HepG2 (cell line): ENCODE results near the gene CHEK1. TPM values are rescaled to one million over a fixed set of nuclear protein-coding genes. Genes with fewer than 3 reads are reported as not detected.

Experiments
- ATAC-seq: fragments of 200-7000 bp; cut with Tn5 transposase; 3 replicates; pipeline ENCODE4 v1.9.1; 2020; ENCODE audit warnings: mild to moderate bottlenecking, moderate library complexity
- BruUV-seq: library from RNA; stranded (reverse); fragments of 400-500 nt; replicated peaks from 2 replicates; lab custom pipeline; 2021; lab: Mats Ljungman, UMichigan
- CTCF ChIA-PET: fragments of 300-600 bp; formaldehyde crosslinking; extraction: SDS; loops from one replicate; lab custom pipeline; 2021; ENCODE audit warnings: low total read pairs, inconsistent platforms, low intra/inter-chr PET ratio; lab: Yijun Ruan, JAX
- POLR2A ChIA-PET: fragments of 350-600 bp; sonication (Branson Sonifier 250); formaldehyde crosslinking; loops from one replicate; lab custom pipeline; 2020; ENCODE audit warnings: antibody characterized with exemption, inconsistent platforms; lab: Yijun Ruan, JAX
- DNase-seq: peaks from one replicate; pipeline ENCODE4 v3.0.0-alpha.2; 2015; ENCODE audit warnings: low spot score
- FAIRE-seq: peaks from 3 replicates; lab custom pipeline; 2011; peaks lifted over from hg19 to GRCh38; lab: Jason Lieb, UNC
- H2AFZ ChIP-seq: one replicate; pipeline ENCODE4 v1.6.1; 2011; ENCODE audit warnings: low read length, inconsistent platforms
- H3K27ac ChIP-seq: fragments of 300-600 bp; 3 replicates; pipeline ENCODE4 v1.8.0; 2011; ENCODE audit warnings: mixed run types, mild to moderate bottlenecking, mixed read lengths, low read length, inconsistent platforms; ENCODE audit not compliant: insufficient read depth; ENCODE audit errors: extremely low read length
- H3K27me3 ChIP-seq, 2 experiments: fragments of 200-600 bp in 1 of 2; 2 replicates in 1 of 2; 3 replicates in 1 of 2; pipeline versions ENCODE4 v1.6.0 to v1.8.0; 2011; ENCODE audit warnings: low read length in 2 of 2, mild to moderate bottlenecking in 2 of 2, moderate library complexity in 2 of 2, inconsistent platforms in 1 of 2; ENCODE audit not compliant: insufficient read depth in 2 of 2, control insufficient read depth in 1 of 2
- H3K36me3 ChIP-seq, 2 experiments: fragments of 200-600 bp in 1 of 2; replicated peaks in 1 of 2; 2 replicates in 1 of 2; 3 replicates in 1 of 2; pipeline versions ENCODE4 v1.5.1 to v1.8.0; 2011; ENCODE audit warnings: low read length in 2 of 2, inconsistent platforms in 1 of 2; ENCODE audit not compliant: insufficient read depth in 2 of 2, control insufficient read depth in 1 of 2
- H3K4me1 ChIP-seq: 2 replicates; pipeline ENCODE4 v1.5.1; 2012; ENCODE audit warnings: low read length, inconsistent platforms; ENCODE audit not compliant: insufficient read depth
- H3K4me2 ChIP-seq: 2 replicates; pipeline ENCODE4 v1.6.0; 2011; ENCODE audit warnings: low read depth, low read length, inconsistent platforms
- H3K4me3 ChIP-seq, 3 experiments: fragments of 200-600 bp in 1 of 3; sonication (generic), shearing (Covaris generic) in 1 of 3; replicated peaks in 1 of 3; 2 replicates each; pipeline ENCODE4 v1.5.1; 2011 to 2016; ENCODE audit warnings: low read length in 3 of 3, inconsistent platforms in 2 of 3, low read depth in 2 of 3, mild to moderate bottlenecking in 2 of 3, control low read depth in 1 of 3, mixed read lengths in 1 of 3; ENCODE audit not compliant: insufficient read depth in 1 of 3
- H3K79me2 ChIP-seq: one replicate; pipeline ENCODE4 v1.6.1; 2011; ENCODE audit warnings: low read length, inconsistent platforms; ENCODE audit not compliant: insufficient read depth
- H3K9ac ChIP-seq: 2 replicates; pipeline ENCODE4 v1.6.0; 2011; ENCODE audit warnings: mild to moderate bottlenecking, low read depth, low read length, inconsistent platforms; ENCODE audit not compliant: insufficient read depth
- H3K9me3 ChIP-seq: 2 replicates; pipeline ENCODE4 v1.5.1; 2012; ENCODE audit warnings: mild to moderate bottlenecking, low read length
- H4K20me1 ChIP-seq: 2 replicates; pipeline ENCODE4 v1.6.0; 2011; ENCODE audit warnings: inconsistent platforms, mild to moderate bottlenecking, low read length, moderate library complexity; ENCODE audit not compliant: insufficient read depth
- FOXK1 ChIP-seq: sonication (generic); formaldehyde crosslinking; IDR thresholded peaks from 2 replicates; pipeline ENCODE4 v1.4.0; 2020; ENCODE audit warnings: low read depth, missing genetic modification reagents, borderline replicate concordance
- HNRNPK ChIP-seq: fragments of 200-400 bp; formaldehyde crosslinking; IDR thresholded peaks from 2 replicates; pipeline ENCODE4 v1.6.1; 2018; ENCODE audit warnings: low read length, low read depth, moderate library complexity, mild to moderate bottlenecking; ENCODE audit not compliant: poor library complexity, severe bottlenecking
- HNRNPUL1 ChIP-seq: fragments of 200-400 bp; formaldehyde crosslinking; IDR thresholded peaks from 2 replicates; pipeline ENCODE4 v1.6.1; 2017; ENCODE audit warnings: low read depth, mild to moderate bottlenecking, low read length, moderate library complexity
- KDM4B ChIP-seq: sonication (generic); formaldehyde crosslinking; IDR thresholded peaks from 2 replicates; pipeline ENCODE4 v1.4.0; 2020; ENCODE audit warnings: missing genetic modification reagents
- PLRG1 ChIP-seq: fragments of 450-650 bp; conservative IDR thresholded peaks from 2 replicates; pipeline ENCODE4 v1.6.1; 2016
- SIN3A ChIP-seq: IDR thresholded peaks from 2 replicates; pipeline ENCODE4 v1.6.1; 2011; ENCODE audit warnings: low read depth, mild to moderate bottlenecking, control low read depth, low read length, borderline replicate concordance
- SMC3 ChIP-seq: IDR thresholded peaks from 2 replicates; pipeline ENCODE4 v1.6.1; 2011; ENCODE audit warnings: low read length, improper control_type of control experiment
- SOX13 ChIP-seq, 3 experiments: fragments of 450-650 bp in 1 of 3; sonication (generic) in 1 of 3; formaldehyde crosslinking in 1 of 3; IDR thresholded peaks in 2 of 3; conservative IDR thresholded peaks in 1 of 3; 2 replicates each; pipeline versions ENCODE4 v1.5.0 to v1.6.1; 2016 to 2020; ENCODE audit warnings: antibody characterized with exemption in 1 of 3, mild to moderate bottlenecking in 1 of 3, missing compliant biosample characterization in 1 of 3, missing genetic modification reagents in 1 of 3, moderate library complexity in 1 of 3
- TRIM24 ChIP-seq: sonication (generic); formaldehyde crosslinking; IDR thresholded peaks from 2 replicates; pipeline ENCODE4 v1.8.0; 2022; ENCODE audit warnings: mild to moderate bottlenecking, missing genetic modification reagents
- ZBTB42 ChIP-seq: sonication (generic); formaldehyde crosslinking; IDR thresholded peaks from 2 replicates; pipeline ENCODE4 v1.5.0; 2020; ENCODE audit warnings: mild to moderate bottlenecking, missing genetic modification reagents
- ZNF230 ChIP-seq: sonication (generic); formaldehyde crosslinking; IDR thresholded peaks from 2 replicates; pipeline ENCODE4 v1.4.0; 2020; ENCODE audit warnings: mild to moderate bottlenecking, missing genetic modification reagents
- WGBS: methylation state at CpG from one replicate; pipeline ENCODE4 v1.1.6; 2017; ENCODE audit warnings: low lambda C conversion rate; 5-methylcytosine and 5-hydroxymethylcytosine counted together
- in situ Hi-C: cut with HindIII; loops from 2 replicates; pipeline ENCODE4 v1.10.0; 2017; ENCODE audit warnings: low pct_unique_long_range_greater_than_20kb; ENCODE audit not compliant: extremely low pct_ligation_motif_present
- intact Hi-C: fragments of 100-400 bp; cut with micrococcal nuclease; formaldehyde crosslinking; loops from one replicate; pipeline ENCODE4 v1.10.0; 2022; ENCODE audit not compliant: unreplicated experiment
- polyA plus RNA-seq, 8 experiments: library from polyadenylated mRNA; depleted of rRNA in 3 of 8; stranded (reverse) in 7 of 8; unstranded in 1 of 8; fragments of >200 nt; fragmentation: Illumina TruSeq in 4 of 8; extraction: Trizol in 4 of 8; gene quantifications; 2 replicates each; pipeline versions ENCODE4 v1.2.1 to v1.2.3, GENCODE V29; 2011 to 2016; ENCODE audit warnings: low read depth in 4 of 8, missing spikeins in 1 of 8, mixed read lengths in 1 of 8; ENCODE audit not compliant: insufficient read depth in 1 of 8
- total RNA-seq, 5 experiments: library from RNA; depleted of rRNA; stranded (reverse); fragments of >200 nt; fragmentation: Illumina TruSeq; extraction: Trizol; gene quantifications; 2 replicates each; pipeline ENCODE4 v1.2.3, GENCODE V29; 2016; ENCODE audit warnings: low read depth in 1 of 5
- TF ChIP-seq, protein P1 (sequence below): sonication (generic); formaldehyde crosslinking; IDR thresholded peaks from 2 replicates; pipeline ENCODE4 v1.5.0; 2020; ENCODE audit warnings: missing genetic modification reagents, mild to moderate bottlenecking, borderline replicate concordance
- TF ChIP-seq, protein P2 (sequence below): IDR thresholded peaks from 2 replicates; pipeline ENCODE4 v1.6.1; 2016; ENCODE audit warnings: mild to moderate bottlenecking, missing biosample characterization, missing genetic modification reagents
- TF ChIP-seq, protein P3 (sequence below): IDR thresholded peaks from 2 replicates; pipeline ENCODE4 v1.6.1; 2012; ENCODE audit warnings: low read depth, low read length, improper control_type of control experiment
- TF ChIP-seq, protein P4 (sequence below): fragments of 450-650 bp; IDR thresholded peaks from 2 replicates; pipeline ENCODE4 v1.6.1; 2016
- TF ChIP-seq, protein P5 (sequence below): sonication (generic); formaldehyde crosslinking; IDR thresholded peaks from 2 replicates; pipeline ENCODE4 v1.5.1; 2020; ENCODE audit warnings: missing genetic modification reagents, mild to moderate bottlenecking, borderline replicate concordance

CHEK1 gene
- total and polyA plus RNA-seq, 2 of the 13 experiments (the other 11 are each of a cell fraction or from before 2014, with no cell fraction given), result 17.8 to 83.2 TPM

DNA sequence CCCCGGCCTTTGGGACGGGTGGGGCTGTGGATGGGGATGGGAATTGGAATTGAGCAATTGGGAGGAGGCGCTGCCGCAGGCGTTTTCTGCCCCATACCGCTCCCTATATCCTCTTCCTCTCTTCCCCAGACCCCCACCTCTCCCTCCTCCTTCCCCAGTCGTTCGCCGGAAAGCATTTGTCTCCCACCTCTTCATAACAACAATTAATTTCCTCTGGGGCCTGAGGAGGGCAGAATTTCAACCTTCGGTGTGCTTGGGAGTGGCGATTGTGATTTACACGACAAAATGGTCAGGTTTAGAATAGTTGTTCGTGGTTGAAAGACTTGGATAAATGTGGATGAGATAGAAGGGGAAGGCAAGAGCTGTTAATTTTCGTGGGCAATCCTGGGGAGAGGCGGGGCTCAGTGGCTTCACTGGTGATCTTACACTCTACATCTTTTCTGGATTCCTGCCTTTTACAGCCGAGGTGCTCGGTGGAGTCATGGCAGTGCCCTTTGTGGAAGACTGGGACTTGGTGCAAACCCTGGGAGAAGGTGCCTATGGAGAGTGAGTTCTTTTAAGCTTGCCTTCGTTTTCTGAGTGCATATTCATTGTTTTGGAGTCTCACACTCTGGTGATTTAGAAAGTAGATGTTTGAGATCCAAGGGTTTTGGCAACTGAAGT lies 1.5 kb downstream of the CHEK1 start:
- H4K20me1 ChIP-seq, result no peaks in the 10 kb centered on the region
- peak; percentile 79 for DNase-seq
- no peaks in the 10 kb centered on the region for H3K9me3 ChIP-seq
- H3K36me3 ChIP-seq, result peaks cover 4 to 11% of the 10 kb centered on the region in 2 experiments; a peak in 3 of 5 replicates
- 2% methylated on average over 18 of the region's 18 CpGs for WGBS
- CTCF ChIA-PET, result no interaction called here
- peak; percentile 69 for ATAC-seq
- H3K9ac ChIP-seq, result peak overlapping the region; percentile 85
- H3K4me3 ChIP-seq, result peak overlapping the region; percentile 79 to 90 (median 79)
- POLR2A ChIA-PET, result interaction anchor here (1.5 to 3.1 kb wide), 2 partner anchors 11 to 34 kb away, joined by 4 to 24 read pairs; partner anchors contain the start of gene STT3A
- peak overlapping the region; percentile 87 for H3K27ac ChIP-seq
- peaks cover 29% of the 10 kb centered on the region for H3K4me1 ChIP-seq
- intact Hi-C loops (no loop called here), in situ Hi-C loops (loop anchor here (5.0 to 25.0 kb wide), 2 partner anchors 246 to 586 kb away; partner anchors contain the start of genes FAM118B and RPUSD4)
- TSS peak; percentile 62 for BruUV-seq
- no peaks in the 10 kb centered on the region; a peak in 1 of 5 replicates for H3K27me3 ChIP-seq
- peaks cover 27% of the 10 kb centered on the region for H3K79me2 ChIP-seq
- peak overlapping the region; percentile 93 for H3K4me2 ChIP-seq
- peak overlapping the region; percentile 94 for H2AFZ ChIP-seq
- peak; percentile 34 for FAIRE-seq
- TF ChIP-seq ZNF230 (CRISPR knock-in tag), result no peak
- TF ChIP-seq, protein P1, sequence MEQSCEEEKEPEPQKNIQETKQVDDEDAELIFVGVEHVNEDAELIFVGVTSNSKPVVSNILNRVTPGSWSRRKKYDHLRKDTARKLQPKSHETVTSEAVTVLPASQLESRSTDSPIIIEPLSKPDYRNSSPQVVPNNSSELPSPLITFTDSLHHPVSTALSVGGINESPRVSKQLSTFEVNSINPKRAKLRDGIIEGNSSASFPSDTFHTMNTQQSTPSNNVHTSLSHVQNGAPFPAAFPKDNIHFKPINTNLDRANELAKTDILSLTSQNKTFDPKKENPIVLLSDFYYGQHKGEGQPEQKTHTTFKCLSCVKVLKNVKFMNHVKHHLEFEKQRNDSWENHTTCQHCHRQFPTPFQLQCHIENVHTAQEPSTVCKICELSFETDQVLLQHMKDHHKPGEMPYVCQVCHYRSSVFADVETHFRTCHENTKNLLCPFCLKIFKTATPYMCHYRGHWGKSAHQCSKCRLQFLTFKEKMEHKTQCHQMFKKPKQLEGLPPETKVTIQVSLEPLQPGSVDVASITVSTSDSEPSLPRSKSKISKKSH (CRISPR knock-in tag), result no peak
- TF ChIP-seq, protein P2, sequence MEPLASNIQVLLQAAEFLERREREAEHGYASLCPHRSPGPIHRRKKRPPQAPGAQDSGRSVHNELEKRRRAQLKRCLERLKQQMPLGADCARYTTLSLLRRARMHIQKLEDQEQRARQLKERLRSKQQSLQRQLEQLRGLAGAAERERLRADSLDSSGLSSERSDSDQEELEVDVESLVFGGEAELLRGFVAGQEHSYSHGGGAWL (CRISPR knock-in tag), result no peak
- no peak for TF ChIP-seq SOX13 (IDR thresholded peaks at IDR 0.05)
- TF ChIP-seq SOX13 (CRISPR knock-in tag; conservative IDR thresholded peaks at IDR 0.05 in 1 of 2, IDR thresholded peaks at IDR 0.05 in 1 of 2), result 0 out of 4 replicates have a peak, but pooled peaks of 1 of the 2 experiments have one; percentile 63
- no peak for TF ChIP-seq FOXK1 (CRISPR knock-in tag)
- TF ChIP-seq ZBTB42 (CRISPR knock-in tag), result no peak
- no peak for TF ChIP-seq KDM4B (CRISPR knock-in tag)
- TF ChIP-seq HNRNPUL1, result no peak
- no peak for TF ChIP-seq TRIM24 (CRISPR knock-in tag)
- TF ChIP-seq, protein P3, sequence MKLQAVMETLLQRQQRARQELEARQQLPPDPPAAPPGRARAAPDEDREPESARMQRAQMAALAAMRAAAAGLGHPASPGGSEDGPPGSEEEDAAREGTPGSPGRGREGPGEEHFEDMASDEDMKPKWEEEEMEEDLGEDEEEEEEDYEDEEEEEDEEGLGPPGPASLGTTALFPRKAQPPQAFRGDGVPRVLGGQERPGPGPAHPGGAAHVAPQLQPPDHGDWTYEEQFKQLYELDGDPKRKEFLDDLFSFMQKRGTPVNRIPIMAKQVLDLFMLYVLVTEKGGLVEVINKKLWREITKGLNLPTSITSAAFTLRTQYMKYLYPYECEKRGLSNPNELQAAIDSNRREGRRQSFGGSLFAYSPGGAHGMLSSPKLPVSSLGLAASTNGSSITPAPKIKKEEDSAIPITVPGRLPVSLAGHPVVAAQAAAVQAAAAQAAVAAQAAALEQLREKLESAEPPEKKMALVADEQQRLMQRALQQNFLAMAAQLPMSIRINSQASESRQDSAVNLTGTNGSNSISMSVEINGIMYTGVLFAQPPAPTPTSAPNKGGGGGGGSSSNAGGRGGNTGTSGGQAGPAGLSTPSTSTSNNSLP, result no peak; the same call in 1 of the 2 replicates
- TF ChIP-seq HNRNPK, result peak; percentile 40
- TF ChIP-seq SIN3A, result 0 out of 2 replicates have a peak, but pooled peaks have one; percentile 46
- no peak for TF ChIP-seq PLRG1
- TF ChIP-seq, protein P4, sequence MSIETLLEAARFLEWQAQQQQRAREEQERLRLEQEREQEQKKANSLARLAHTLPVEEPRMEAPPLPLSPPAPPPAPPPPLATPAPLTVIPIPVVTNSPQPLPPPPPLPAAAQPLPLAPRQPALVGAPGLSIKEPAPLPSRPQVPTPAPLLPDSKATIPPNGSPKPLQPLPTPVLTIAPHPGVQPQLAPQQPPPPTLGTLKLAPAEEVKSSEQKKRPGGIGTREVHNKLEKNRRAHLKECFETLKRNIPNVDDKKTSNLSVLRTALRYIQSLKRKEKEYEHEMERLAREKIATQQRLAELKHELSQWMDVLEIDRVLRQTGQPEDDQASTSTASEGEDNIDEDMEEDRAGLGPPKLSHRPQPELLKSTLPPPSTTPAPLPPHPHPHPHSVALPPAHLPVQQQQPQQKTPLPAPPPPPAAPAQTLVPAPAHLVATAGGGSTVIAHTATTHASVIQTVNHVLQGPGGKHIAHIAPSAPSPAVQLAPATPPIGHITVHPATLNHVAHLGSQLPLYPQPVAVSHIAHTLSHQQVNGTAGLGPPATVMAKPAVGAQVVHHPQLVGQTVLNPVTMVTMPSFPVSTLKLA, result no peak
- 0 out of 2 replicates have a peak, but pooled peaks have one; percentile 15 for TF ChIP-seq SMC3
- TF ChIP-seq, protein P5, sequence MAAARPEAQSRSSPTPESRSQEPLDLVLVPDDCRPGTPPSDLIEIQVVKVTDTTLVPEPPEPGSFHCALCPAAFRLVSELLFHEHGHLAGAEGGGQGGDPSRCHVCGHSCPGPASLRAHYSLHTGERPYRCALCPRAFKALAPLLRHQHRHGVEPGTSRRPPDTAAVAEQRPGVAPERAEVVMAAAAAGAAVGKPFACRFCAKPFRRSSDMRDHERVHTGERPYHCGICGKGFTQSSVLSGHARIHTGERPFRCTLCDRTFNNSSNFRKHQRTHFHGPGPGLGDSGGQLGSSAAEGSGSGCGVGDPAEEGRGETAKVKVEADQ (CRISPR knock-in tag), result no peak
